ENCODE results near the gene NOTCH3.

The NOTCH3 gene

DNA sequence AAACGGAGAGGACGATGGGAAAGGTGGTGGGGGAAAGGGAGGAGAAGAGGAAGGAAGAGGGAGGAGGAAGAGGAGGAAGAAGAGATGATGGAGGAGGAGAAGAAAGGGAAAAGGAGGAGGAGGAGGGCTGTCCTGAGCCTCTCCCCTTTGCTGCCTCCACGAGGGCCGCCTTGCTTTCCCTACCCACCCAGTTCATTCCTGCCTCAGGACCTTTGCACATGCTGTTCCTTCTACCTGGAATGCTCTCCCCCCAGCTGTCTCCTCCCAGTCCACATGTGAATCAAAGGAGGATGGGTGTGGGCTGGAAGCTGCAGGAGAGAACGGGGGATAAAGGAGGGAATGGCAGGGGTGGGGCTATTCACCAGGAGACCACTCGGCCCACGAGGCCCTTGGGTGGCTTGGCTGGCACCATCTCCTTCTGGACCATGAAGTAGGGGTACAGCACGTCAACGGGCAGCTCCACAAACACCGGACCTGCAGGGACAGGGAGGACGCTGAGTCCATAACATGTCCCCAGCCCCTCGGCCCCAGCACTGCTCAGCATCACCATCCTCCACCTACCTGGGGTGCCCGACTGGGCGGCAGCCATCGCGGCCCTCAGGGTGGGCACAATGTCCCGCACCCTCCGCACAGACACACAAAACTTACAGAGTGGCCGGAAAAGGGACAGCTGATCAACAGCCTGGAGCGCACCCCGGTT, 78.3 kb downstream of the NOTCH3 start:
- no peak for DNase-seq (ENCODE audit: low spot score)

DNA sequence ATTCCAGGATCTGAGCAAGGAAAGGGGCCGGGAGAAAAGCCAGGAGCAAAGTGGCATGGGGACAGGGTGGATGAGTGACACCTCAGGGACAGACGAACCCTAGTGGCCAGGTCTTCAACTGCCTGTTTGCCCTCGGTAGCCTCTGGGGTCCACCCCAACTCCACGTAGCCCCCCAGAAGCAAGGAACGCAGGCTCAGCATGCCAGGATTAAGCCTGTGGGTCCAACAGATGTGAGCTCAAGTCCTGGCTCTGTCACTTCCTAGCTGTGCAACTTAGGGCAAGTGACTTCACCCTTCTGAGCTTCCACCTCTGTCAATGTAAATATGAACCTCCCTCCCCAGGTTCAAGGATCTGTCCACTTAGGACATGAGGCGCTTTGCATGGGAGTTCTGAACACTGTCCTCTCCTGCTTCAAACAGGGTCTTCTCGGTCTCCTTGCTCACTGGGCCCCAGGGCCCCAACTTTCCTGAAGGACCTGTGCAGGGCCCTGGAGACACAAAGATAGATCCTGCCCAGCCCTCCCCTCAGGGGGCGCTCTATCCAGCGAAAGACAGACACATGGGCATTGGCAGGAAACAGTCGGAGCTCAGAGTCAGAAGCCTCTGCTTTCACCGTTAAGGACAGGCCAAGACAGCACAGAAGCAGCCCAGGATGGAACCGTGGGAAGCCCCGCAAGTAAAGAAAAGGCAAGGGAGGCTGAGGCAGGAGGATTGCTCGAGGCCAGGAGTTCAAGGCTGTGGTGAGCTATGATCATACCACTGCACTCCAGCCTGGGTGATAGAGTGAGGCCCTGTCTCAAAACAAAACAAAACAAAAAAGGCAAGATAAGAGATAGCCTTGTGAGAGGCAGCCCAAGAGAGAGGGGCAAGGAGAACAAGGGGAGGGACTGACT, 80.4 kb downstream of the NOTCH3 start:
- no peak for DNase-seq (ENCODE audit: low spot score)

DNA sequence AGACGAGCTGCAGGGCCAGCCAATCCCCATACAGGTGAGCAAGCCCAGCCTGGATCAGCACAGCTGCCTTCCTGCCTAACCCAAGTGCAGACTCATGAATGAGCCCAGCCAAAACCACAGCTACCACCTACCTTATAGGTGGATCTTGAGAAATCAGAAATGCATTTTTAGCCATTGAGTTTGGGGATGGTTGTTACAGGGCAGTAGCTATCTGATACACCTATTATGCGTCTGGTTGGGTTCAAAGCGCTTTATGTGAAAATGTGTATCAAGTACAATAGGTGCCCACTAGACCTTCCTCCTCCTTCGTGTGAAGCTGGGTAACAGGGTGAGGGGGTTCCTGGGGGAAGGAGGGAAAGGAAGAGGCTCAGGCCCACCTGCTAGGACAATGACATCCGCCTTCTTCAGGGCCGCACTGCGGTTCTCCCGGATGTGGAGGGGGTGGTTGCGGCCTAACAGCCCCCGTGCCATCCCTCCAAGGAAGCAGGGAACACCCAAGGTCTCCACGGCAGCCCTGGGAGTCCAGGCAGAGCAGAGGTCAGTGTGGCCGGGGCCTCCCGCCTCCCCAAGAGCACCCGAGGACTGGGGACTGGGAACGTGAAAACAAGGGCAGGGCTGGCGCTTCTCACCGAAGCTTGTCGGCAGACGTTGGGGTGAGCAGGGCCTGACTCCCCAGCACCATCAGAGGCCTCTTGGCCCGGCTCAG, 81.9 kb downstream of the NOTCH3 start:
- DNase-seq (ENCODE audit: low spot score), result no peak

GRCh38 chr19:15118248-15118647, 82.5 kb downstream of the NOTCH3 start:
- no peak for DNase-seq (ENCODE audit: low spot score)

DNA sequence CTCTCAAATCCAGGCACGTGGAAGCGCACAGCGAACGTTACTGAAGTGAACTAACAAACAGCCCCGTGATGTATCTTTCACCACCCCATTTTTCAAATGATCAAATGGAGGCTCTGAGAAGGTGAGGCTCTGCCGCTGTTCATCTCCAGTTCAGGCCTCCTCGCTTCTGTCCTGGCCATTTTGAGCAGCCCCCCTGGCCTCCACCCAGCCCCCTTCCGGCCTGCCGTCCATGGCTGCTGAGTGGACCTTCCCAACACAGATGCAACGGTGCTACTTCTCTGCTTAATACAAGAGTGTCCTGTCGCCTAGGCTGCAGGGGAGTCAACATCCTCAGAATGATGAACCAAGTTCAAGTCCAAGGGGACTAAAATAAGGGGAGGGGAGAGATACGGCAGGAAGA, 83.9 kb downstream of the NOTCH3 start:
- no peak for DNase-seq (ENCODE audit: low spot score)

DNA sequence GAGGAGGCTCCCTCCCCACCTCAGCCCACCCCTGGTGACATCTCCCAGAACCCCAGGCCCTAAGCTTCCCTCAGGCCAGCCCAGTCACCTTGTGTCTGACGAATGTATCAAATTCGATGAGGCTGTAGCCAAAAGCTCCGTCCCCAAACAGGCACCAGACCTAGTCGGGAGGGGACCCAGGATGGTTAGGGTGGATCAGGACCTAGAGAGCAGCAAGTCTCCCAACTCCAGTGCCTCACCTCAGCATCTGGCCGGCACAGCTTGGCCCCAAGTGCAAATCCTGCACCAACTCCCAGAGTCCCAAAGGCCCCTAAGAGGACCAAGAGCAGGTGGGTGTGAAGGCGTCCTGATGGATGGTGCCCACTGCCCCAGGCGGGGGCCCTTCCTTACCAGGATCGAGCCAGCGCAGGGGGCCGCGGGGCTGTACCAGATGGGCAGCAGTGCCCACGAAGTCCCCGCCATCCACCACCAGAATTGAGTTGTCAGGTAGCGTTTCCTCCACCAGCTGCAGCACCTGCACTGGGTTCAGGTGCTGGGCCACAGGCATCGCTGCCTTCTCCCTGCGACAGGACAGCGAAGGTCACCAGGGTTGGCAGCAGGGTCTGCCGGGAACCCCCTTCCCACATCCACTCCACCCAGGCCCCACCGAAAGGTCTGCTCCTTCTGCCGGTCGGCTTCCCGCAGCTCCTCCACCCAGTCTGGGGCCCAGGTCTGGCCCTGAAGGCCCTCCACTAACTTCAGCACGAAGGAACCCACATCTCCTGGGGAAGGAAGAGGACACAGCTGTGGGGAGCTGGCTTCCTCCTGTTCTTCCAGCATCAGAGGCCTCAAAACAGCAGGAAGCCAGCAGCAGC, 84.8 kb downstream of the NOTCH3 start:
- no peak for DNase-seq (ENCODE audit: low spot score)

DNA sequence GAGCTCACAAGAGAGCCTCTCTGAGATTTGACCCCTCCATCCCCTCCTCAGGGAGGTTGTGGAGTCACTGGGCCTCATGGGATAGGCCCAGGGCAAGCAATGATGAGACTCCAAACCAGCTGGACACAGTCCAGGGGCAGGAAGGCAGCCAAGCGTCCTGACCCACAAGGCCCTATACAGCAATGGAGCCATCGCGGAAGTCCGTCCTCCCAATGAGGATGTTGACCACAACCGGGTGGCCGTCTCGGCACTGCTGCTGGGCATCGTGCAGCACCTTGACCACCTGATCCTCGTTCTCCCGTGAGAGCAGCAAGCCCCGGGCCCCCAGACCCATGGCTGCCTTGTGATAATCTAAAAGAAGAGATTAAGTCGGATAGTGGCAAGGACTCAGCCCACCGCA, 85.7 kb downstream of the NOTCH3 start:
- no peak for DNase-seq (ENCODE audit: low spot score)

- DNase-seq (ENCODE audit: low spot score), result no peak
Observed at GRCh38 chr19:15114153-15114540, 86.6 kb downstream of the NOTCH3 start.

GRCh38 chr19:15113245-15114152, 87.3 kb downstream of the NOTCH3 start:
- DNase-seq (ENCODE audit: low spot score), result no peak

DNA sequence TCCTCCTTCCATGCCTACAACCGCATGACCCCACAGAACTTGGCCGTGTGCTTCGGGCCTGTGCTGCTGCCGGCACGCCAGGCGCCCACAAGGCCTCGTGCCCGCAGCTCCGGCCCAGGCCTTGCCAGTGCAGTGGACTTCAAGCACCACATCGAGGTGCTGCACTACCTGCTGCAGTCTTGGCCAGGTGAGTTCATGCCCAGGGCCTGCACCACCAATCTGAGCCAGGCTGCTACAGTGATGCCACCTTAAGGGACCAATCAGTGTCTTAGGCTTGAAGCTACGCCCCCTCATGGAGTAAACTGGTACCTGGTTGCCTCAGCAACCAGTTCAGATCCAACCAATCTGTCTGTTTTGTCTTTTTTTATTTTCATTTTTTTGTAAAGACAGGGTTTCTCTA, 88.4 kb downstream of the NOTCH3 start:
- no peak for DNase-seq (ENCODE audit: low spot score)

DNA sequence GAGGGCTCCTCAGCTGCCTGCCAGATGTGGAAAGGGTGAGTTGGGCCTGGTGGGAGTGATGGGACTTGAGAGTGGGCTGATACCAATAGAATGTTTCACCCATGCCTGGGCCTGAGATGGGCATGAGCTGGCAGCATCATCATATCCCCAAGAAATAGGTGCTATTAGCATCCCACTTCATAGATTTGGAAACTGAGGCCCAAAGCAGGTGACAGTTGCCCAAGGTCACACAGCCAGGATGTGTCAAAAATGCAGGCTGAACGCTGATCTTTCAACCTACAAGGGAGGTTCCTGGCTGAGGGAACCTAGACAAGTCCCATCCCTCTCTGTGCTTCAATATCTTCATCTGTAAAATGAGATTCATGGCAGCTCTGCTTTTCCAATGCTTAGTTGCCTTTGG, 89.0 kb downstream of the NOTCH3 start:
- no peak for DNase-seq (ENCODE audit: low spot score)

DNA sequence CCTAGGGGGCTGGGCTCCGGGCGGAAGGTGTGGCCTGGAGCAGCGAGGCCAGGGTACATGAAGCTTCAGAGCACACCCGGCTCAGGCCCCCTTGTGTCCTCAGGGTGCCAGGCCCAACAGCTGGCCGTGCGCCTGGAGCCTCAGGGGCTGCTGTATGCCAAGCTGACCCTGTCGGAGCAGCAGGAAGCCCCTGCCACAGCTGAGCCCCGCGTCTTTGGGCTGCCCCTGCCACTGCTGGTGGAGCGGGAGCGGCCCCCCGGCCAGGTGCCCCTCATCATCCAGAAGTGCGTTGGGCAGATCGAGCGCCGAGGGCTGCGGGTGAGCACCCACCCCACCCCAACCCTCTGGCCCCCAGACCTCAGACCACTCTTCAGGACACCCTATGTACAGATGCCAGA, 90.4 kb downstream of the NOTCH3 start:
- no peak for DNase-seq (ENCODE audit: low spot score)

DNA sequence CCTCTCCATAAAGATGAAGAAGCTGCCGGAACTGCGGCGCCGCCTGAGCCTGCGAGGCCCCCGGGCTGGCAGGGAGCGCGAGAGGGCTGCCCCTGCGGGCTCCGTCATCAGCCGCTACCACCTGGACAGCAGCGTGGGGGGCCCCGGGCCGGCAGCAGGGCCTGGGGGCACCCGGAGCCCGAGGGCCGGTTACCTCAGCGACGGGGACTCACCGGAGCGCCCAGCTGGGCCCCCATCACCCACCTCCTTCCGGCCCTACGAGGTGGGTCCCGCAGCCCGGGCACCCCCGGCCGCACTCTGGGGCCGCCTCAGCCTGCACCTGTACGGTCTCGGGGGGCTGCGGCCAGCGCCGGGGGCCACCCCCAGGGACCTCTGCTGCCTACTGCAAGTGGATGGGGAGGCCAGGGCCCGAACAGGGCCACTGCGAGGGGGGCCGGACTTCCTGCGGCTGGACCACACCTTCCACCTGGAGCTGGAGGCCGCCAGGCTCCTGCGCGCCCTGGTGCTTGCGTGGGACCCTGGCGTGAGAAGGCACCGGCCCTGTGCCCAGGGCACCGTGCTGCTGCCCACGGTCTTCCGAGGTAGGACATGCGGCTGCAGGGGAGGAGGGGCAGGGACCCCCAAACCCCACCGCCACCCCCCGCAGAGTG, 90.9 kb downstream of the NOTCH3 start:
- DNase-seq (ENCODE audit: low spot score), result no peak
